ENCODE results near the gene KPRP. TPM values are rescaled to one million over a fixed set of nuclear protein-coding genes. Genes with fewer than 3 reads are reported as not detected.

KPRP gene
- total RNA-seq, 1 donor: not detected

DNA sequence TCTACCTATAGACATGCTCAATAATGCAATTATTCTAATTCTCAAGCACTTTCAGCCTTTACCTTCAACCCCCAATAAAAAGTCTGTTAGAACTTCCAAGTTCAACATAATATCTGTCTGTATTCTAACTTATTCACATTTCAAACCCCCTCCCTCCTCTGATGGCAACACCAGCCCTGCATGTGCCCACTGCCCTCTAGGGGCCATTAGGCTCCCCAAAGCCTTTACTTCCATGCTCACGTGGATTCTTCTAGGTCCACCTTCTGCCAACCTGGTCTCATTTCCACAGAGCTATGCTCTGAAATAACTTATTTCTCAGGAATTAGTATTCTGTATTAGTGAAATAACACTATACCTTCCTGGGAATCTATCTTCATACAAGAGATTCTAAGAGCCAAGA is 22.2 kb upstream of the KPRP start:
- H3K36me3 ChIP-seq (ENCODE audit: insufficient read depth, low read length): no peaks in the 10 kb centered on the region
- H3K27me3 ChIP-seq (ENCODE audit: insufficient read depth, low read length): no peaks in the 10 kb centered on the region
- H4K20me1 ChIP-seq (ENCODE audit: insufficient read depth, low read length): no peaks in the 10 kb centered on the region
- no peak overlapping the region for H3K4me2 ChIP-seq (ENCODE audit: insufficient read depth, low read length)
- H3K4me1 ChIP-seq (ENCODE audit: insufficient read depth, low read length): no peaks in the 10 kb centered on the region
- H3K4me3 ChIP-seq (ENCODE audit: insufficient read depth, low read length): no peak overlapping the region
- TF ChIP-seq, protein P1, sequence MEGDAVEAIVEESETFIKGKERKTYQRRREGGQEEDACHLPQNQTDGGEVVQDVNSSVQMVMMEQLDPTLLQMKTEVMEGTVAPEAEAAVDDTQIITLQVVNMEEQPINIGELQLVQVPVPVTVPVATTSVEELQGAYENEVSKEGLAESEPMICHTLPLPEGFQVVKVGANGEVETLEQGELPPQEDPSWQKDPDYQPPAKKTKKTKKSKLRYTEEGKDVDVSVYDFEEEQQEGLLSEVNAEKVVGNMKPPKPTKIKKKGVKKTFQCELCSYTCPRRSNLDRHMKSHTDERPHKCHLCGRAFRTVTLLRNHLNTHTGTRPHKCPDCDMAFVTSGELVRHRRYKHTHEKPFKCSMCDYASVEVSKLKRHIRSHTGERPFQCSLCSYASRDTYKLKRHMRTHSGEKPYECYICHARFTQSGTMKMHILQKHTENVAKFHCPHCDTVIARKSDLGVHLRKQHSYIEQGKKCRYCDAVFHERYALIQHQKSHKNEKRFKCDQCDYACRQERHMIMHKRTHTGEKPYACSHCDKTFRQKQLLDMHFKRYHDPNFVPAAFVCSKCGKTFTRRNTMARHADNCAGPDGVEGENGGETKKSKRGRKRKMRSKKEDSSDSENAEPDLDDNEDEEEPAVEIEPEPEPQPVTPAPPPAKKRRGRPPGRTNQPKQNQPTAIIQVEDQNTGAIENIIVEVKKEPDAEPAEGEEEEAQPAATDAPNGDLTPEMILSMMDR (IDR thresholded peaks at IDR 0.05; ENCODE audit: extremely low read depth, low read depth, low read length): no peak
- no peak for DNase-seq (ENCODE audit: insufficient read length, low spot score, missing footprints)
- no peak overlapping the region for H3K27ac ChIP-seq (ENCODE audit: low read depth, low read length)
- no peak overlapping the region for H2AFZ ChIP-seq (ENCODE audit: low read length)
- H3K9me3 ChIP-seq (ENCODE audit: low read depth, low read length): no peaks in the 10 kb centered on the region
- no peaks in the 10 kb centered on the region for H3K79me2 ChIP-seq (ENCODE audit: insufficient read depth, low read length)

DNA sequence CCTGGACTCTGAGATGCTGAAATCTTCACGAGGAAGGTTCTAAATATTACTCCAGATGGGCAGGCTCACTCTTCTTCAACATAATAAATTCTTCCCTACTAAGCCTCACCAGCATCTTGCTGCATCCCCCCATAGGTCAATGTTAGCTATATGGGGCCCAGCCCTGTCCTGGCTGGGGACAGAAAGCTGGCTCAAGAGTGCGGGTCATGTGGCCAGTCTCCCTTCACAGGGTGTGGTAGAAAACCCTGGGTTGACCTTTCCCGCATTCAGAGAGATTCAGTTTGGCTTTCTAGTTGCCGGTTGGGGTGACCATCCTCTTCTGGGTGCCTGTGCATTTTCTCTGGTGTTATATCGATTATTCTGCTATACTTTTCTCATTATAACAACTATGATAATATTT is 19.8 kb upstream of the KPRP start:
- no peaks in the 10 kb centered on the region for H3K9me3 ChIP-seq (ENCODE audit: low read depth, low read length)
- no peak overlapping the region for H3K4me3 ChIP-seq (ENCODE audit: insufficient read depth, low read length)
- TF ChIP-seq, protein P1 (IDR thresholded peaks at IDR 0.05; ENCODE audit: extremely low read depth, low read depth, low read length): no peak
- H2AFZ ChIP-seq (ENCODE audit: low read length): no peak overlapping the region
- no peak overlapping the region for H3K27ac ChIP-seq (ENCODE audit: low read depth, low read length)
- no peaks in the 10 kb centered on the region for H3K36me3 ChIP-seq (ENCODE audit: insufficient read depth, low read length)
- no peaks in the 10 kb centered on the region for H3K4me1 ChIP-seq (ENCODE audit: insufficient read depth, low read length)
- H3K79me2 ChIP-seq (ENCODE audit: insufficient read depth, low read length): no peaks in the 10 kb centered on the region
- no peaks in the 10 kb centered on the region for H4K20me1 ChIP-seq (ENCODE audit: insufficient read depth, low read length)
- DNase-seq (ENCODE audit: insufficient read length, low spot score, missing footprints): no peak
- H3K4me2 ChIP-seq (ENCODE audit: insufficient read depth, low read length): no peak overlapping the region
- no peaks in the 10 kb centered on the region for H3K27me3 ChIP-seq (ENCODE audit: insufficient read depth, low read length)

DNA sequence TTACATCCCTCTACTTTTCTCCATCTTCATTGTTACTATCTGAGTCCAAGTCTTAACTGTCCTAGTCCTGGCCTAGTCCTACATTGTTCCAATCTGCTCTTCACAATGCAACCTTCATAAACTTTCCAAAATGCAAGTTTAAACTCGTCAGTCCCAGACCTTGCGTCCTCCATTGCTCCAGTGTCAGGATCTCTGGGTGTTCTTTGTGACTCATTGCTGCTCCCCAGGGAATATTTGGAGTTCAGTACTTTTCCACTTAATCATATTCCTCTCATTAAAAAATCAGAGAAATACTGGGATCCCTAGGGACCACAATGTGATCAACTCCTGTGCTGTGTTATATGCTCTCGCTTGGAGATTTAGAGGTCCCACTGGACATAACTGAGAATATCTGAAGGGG is 18.0 kb upstream of the KPRP start:
- Histone ChIP-seq H3K4me1 (ENCODE audit: insufficient read depth, low read length) (no peaks in the 10 kb centered on the region), H3K36me3 (ENCODE audit: insufficient read depth, low read length) (no peaks in the 10 kb centered on the region), H4K20me1 (ENCODE audit: insufficient read depth, low read length) (no peaks in the 10 kb centered on the region), H3K4me3 (ENCODE audit: insufficient read depth, low read length) (no peak overlapping the region), H3K9me3 (ENCODE audit: low read depth, low read length) (no peaks in the 10 kb centered on the region), H3K79me2 (ENCODE audit: insufficient read depth, low read length) (no peaks in the 10 kb centered on the region), H2AFZ (ENCODE audit: low read length) (no peak overlapping the region), H3K4me2 (ENCODE audit: insufficient read depth, low read length) (no peak overlapping the region), H3K27me3 (ENCODE audit: insufficient read depth, low read length) (no peaks in the 10 kb centered on the region), H3K27ac (ENCODE audit: low read depth, low read length) (no peak overlapping the region)
- DNase-seq (ENCODE audit: insufficient read length, low spot score, missing footprints): no peak
- TF ChIP-seq, protein P1 (IDR thresholded peaks at IDR 0.05; ENCODE audit: extremely low read depth, low read depth, low read length): no peak

DNA sequence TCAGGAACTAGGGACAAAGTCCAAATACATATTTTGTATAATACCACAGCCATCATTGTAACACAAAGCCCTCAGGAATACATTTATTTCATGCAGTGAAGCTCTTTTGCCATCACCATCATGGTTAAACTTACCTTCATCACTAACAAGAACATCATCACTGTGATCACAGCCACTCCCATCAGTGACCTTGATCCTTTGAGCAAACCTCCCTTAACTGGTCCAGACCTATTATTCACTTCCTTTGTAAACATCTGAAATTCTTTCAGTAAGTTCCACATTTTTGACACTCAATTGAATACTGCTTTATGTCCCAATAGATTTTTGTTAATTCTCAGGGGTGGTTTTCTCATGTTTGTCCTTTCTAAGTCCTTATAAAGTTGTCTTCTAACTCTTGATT is 16.2 kb upstream of the KPRP start:
- Histone ChIP-seq H3K9me3 (ENCODE audit: low read depth, low read length) (no peaks in the 10 kb centered on the region), H3K79me2 (ENCODE audit: insufficient read depth, low read length) (no peaks in the 10 kb centered on the region), H3K4me1 (ENCODE audit: insufficient read depth, low read length) (no peaks in the 10 kb centered on the region), H2AFZ (ENCODE audit: low read length) (no peak overlapping the region), H3K27me3 (ENCODE audit: insufficient read depth, low read length) (no peaks in the 10 kb centered on the region), H3K4me3 (ENCODE audit: insufficient read depth, low read length) (no peak overlapping the region), H4K20me1 (ENCODE audit: insufficient read depth, low read length) (no peaks in the 10 kb centered on the region), H3K27ac (ENCODE audit: low read depth, low read length) (no peak overlapping the region), H3K36me3 (ENCODE audit: insufficient read depth, low read length) (no peaks in the 10 kb centered on the region), H3K4me2 (ENCODE audit: insufficient read depth, low read length) (no peak overlapping the region)
- TF ChIP-seq, protein P1 (IDR thresholded peaks at IDR 0.05; ENCODE audit: extremely low read depth, low read depth, low read length): no peak
- no peak for DNase-seq (ENCODE audit: insufficient read length, low spot score, missing footprints)

Data from osteoblast (primary cell).